NCI-H2227 (cell line): ENCODE measurements around the gene TMSB10.

Experiments
- DNase-seq: peaks from one replicate; lab custom pipeline; 2025; ENCODE audit not compliant: unreplicated experiment; lab: John Stamatoyannopoulos, UW

TMSB10 gene

GRCh38 chr2:84879584-84880394 is 25.7 kb upstream of the TMSB10 start:
- DNase-seq = peak; percentile 32

DNA sequence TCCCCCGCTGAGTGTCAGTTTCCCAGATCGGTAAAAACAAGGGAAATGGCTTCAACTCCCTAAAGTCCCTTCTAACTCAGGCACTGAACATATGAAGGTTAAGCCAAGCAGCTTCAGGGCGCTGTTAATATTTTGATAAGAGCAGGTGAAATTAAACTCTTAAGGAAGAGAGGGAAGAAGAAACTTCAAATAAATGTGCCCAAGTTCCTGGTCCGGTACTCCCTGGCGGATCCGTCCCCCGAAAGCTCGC is 25.1 kb upstream of the TMSB10 start:
- no peak for DNase-seq

DNA sequence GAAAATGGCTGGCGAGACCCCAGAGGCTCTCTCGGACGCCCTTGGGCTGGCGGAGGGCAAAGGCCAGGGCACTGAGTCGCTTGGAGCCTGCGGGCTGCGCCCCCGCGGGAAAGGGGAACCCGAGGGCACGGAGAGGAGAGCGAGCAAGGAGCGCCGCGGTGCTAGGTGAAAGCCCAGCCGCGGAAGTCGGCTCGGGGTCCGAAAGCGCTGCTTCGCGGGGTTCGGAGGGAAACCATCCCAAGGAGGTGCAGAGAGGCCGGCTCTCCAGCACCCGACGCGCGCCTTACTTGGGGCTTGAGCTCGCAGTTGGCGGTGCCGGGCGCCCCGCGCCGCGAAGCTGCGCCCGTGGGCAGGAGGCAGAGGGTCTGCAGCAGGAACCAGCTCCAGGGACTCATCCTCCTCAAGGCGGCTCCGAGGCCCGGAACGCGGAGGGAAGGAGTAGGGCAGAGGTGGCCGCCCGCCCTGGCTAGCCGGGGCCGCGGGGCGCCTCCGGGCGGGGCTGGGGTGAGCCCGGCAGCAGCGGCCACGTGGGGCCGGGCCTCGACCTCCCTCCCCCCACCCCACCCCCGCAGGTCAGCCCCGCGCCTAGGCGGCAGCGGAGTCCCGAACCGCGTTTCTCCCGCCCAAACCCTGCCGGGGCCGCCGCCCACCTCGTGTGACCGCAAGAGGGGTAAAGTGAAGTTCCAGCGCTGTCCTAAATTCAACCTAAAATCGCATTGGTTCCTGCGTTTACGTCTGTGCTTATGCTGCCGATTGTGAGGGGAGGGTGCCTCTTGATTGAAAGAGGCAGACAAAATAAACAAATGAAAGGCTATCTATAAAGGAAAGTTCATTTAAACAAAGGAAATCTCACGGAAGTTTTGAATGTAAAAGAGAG is 24.6 kb upstream of the TMSB10 start, which contains the start of gene TRABD2A:
TRABD2A (minus strand) TSS at position 440 of the 877 bp plus-strand sequence; CDS start at position 395, 45 bp downstream.
- no peak for DNase-seq

GRCh38 chr2:84881581-84882413 is 23.7 kb upstream of the TMSB10 start:
- DNase-seq = peak; percentile 77

DNA sequence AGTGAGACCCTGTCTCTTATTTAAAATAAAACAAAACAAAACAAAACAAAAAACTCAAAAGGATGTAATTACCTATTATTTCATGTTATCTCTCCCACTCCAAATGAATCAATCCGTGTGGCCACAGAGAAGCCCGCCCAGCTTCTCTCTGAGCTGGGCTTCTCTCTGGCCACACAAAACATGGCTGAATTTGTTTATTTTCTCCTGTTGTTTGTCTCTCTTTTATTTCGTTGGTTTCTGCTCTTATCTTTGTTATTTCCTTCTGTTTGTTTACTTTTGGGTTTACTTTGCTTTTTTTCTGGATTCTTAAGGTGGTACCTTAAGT is 23.1 kb upstream of the TMSB10 start:
- no peak for DNase-seq

DNA sequence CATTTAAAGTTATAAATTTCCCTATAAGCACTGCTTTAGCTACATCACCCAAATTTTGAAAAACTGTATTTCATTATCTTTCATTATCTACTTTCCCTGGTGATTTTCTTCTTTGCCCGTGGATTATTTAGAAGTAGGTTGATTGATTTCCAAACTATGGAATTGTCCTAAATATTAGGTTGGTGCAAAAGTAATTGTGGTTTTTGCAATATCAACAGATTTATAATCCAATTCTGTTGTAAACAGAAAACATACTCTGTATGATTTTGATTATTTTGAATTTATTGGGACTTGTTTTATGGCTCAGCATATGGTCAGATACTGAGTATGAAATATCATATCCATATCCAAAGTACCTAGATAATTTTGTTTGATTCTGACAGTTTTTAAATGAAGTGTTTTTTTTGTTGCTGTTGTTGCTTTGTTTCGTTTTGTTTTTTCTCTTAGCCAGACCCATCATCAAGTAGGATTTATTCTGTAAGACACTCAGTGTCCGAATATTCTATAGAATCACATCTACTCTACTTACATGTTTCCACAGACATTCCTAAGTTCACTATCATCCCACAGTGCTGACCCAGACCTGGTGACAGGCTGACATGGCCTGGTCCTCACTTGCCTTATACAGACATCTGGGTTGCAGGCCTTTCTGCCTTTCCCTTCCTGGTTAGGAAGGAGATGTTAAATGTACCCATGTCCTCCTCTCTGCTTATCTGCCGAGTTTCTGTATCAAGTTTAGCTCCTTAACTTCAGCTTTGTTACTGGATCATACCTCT is 22.5 kb upstream of the TMSB10 start:
- DNase-seq = no peak

GRCh38 chr2:84884449-84884848 is 21.0 kb upstream of the TMSB10 start:
- DNase-seq = no peak

GRCh38 chr2:84885111-84885510 is 20.3 kb upstream of the TMSB10 start:
- no peak for DNase-seq

- DNase-seq = no peak
These were observed 18.7 kb upstream of the TMSB10 start for GRCh38 chr2:84886791-84887190.

DNA sequence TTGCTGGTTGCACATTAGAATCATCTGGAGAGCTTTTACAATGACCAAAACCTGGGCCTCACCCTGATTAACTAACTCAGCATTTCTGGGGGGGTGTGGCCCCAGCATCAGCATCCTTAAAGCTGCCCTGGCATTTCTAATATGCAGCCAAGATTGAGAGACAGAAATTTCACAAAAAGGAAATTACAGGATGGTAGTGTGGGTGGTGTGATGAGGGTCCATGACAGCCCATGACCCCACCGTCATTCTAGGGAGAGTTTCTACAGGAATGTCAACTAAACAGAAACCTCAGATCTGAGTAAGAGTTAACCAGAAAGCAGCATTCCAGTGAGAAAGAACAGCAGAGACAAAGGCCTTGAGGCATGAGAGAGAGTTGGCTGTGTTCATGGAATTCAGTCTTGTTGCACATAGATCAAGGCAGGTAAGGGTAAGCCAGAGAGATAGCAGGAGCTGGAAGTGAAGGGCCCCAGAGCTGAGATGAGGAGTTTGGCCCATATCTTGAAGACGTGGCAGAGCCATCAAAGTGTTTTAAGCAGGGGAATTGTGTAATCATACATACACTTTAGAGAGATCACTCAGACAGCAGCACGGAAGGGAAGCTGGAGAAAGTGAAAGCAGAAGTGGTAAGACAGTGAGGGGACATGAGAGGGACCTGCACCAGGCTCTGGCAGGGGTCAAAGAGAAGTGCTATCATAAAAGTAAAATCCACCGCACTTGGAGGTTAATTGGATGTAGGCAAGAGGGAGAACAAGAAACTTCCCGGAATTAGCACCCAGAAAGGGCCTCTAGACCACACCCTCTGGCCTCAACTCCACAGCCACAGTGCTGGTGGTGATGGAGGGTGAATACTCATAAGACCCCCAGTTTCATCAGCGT is 16.8 kb upstream of the TMSB10 start:
- no peak for DNase-seq

DNA sequence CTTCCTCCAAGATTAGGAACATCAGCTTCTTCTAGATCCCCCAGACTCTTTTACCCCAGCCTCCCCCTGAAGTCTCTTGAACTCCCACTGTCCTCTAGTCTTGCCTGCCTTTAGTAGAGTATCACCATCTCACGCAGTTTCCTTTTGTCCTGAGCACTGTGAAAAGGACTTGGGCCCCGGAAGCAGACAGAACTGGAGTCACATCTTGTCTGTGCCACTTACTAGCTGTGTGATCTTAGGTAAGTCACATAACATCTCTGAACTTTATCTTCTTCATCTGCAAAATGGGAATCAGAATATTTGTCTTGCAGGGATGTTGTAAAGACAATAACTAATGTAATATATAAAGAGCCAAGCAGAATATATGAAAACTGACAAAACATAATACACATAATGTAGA is 16.1 kb upstream of the TMSB10 start:
- DNase-seq = no peak

GRCh38 chr2:84891355-84892010 is 14.0 kb upstream of the TMSB10 start:
- no peak for DNase-seq

DNA sequence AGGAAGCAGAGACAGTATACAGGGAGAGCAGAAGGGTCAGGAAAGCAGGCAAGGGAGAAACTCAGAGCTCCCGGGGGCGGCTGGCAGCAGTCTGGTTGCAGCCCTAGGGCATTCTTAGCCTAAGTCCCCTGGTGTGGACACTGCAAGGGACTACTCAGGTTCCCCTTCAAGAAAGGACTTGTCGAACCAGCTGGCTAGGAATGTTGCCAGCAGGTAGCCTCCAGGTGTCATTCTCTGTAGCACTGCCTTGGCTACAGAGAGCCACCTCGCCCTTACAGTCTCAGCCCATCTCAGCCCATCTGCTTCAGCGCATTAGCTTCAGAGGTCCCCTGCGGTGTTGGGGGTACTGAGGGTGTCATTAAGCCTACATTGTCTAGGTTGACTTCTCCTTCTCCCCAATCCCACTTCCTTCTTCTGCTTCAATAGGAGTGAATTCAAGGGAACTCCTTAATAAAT is 11.3 kb upstream of the TMSB10 start:
- DNase-seq = peak; percentile 25

GRCh38 chr2:84894758-84895520 is 10.5 kb upstream of the TMSB10 start:
- DNase-seq = no peak

DNA sequence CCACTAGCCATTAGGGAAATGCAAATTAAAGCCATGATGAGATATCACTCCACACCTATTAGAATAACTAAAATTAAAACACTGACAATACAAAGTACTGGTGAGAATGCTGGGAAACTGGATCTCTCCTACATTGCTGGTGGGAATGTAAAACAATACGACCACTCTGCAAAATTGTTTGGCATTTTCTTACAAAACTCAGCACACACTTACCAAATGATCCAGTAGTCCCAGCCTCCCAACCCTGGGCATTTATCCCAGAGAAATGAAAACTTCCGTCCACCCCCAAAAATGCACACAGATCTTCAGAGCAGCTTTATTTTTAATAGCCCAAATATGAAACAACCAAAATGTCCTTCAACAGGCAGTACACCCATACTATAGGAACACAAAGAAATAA is 8.9 kb upstream of the TMSB10 start:
- no peak for DNase-seq

DNA sequence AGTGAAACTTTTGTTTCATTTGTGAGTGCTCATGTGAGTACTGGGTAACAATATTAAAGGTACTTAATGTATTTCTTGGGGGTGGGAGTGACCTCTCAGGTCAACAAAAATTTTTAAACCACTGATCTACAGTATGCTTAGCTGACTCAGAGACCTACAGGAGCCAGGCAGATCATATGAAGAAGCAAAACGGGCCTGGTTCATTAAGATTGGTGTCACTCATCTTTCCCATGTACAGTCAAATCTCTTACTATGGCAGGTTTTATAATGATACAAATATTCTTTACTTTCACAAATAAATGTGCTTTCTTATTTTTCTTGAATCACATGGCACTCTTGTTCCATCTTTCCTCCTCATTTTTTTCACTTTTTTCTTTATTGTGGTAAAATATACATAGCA is 7.7 kb upstream of the TMSB10 start:
- no peak for DNase-seq

- DNase-seq = no peak
These were observed 5.9 kb upstream of the TMSB10 start for GRCh38 chr2:84899304-84900204.

GRCh38 chr2:84900971-84901370 is 4.5 kb upstream of the TMSB10 start:
- no peak for DNase-seq
